GM12878 (cell line): ENCODE results near the gene MGAT3. TPM values are rescaled to one million over a fixed set of nuclear protein-coding genes. Genes with fewer than 3 reads are reported as not detected.

Source experiments
- ATAC-seq: fragments of 200-7000 bp; cut with Tn5 transposase; 3 replicates; pipeline ENCODE4 v1.9.1; 2020; ENCODE audit warnings: mild to moderate bottlenecking, moderate library complexity
- BruUV-seq: library from RNA; stranded (reverse); fragments of 400-500 nt; replicated peaks from 2 replicates; lab custom pipeline; 2021; lab: Mats Ljungman, UMichigan
- CTCF ChIA-PET: fragments of 300-600 bp; sonication (Branson Sonifier 250); formaldehyde crosslinking; extraction: SDS; loops from one replicate; lab custom pipeline; 2021; ENCODE audit warnings: inconsistent platforms; lab: Yijun Ruan, JAX
- POLR2A ChIA-PET: fragments of 350-600 bp; formaldehyde crosslinking; extraction: SDS; loops from one replicate; lab custom pipeline; 2021; ENCODE audit warnings: inconsistent platforms; lab: Charles Lee
- RAD21 ChIA-PET: fragments of 300-600 bp; sonication (Branson Sonifier 250); formaldehyde crosslinking; loops from one replicate; lab custom pipeline; 2023; ENCODE audit warnings: antibody characterized with exemption; ENCODE audit not compliant: unreplicated experiment; lab: Charles Lee
- SMC1A ChIA-PET: fragments of 300-600 bp; sonication (Branson Sonifier 250); formaldehyde crosslinking; loops from one replicate; lab custom pipeline; 2023; ENCODE audit not compliant: unreplicated experiment, uncharacterized antibody; lab: Charles Lee
- DNase-seq: peaks from one replicate; pipeline ENCODE4 v3.0.0-alpha.2; 2011; ENCODE audit warnings: low read depth, low spot score
- FAIRE-seq: peaks from 3 replicates; lab custom pipeline; 2011; peaks lifted over from hg19 to GRCh38; lab: Jason Lieb, UNC
- H2AFZ ChIP-seq: 2 replicates; pipeline ENCODE4 v1.6.0; 2011; ENCODE audit warnings: low read depth, low read length, control low read depth; ENCODE audit not compliant: control insufficient read depth
- H3K27ac ChIP-seq: 2 replicates; pipeline ENCODE4 v1.5.1; 2011; ENCODE audit warnings: control low read depth; ENCODE audit not compliant: control insufficient read depth, insufficient read depth
- H3K27me3 ChIP-seq, 2 experiments: replicated peaks in 1 of 2; 2 replicates each; pipeline versions ENCODE4 v1.6.0 to v1.6.1; 2011; ENCODE audit warnings: low read length in 1 of 2; ENCODE audit not compliant: control insufficient read depth in 2 of 2, insufficient read depth in 2 of 2
- H3K36me3 ChIP-seq, 2 experiments: 2 replicates each; pipeline ENCODE4 v1.5.1; 2011; ENCODE audit warnings: low read length in 1 of 2; ENCODE audit not compliant: control insufficient read depth in 2 of 2, insufficient read depth in 2 of 2
- H3K4me1 ChIP-seq: 2 replicates; pipeline ENCODE4 v1.6.1; 2011; ENCODE audit warnings: mild to moderate bottlenecking, low read length, moderate library complexity, mixed read lengths; ENCODE audit not compliant: control insufficient read depth, insufficient read depth
- H3K4me2 ChIP-seq: 2 replicates; pipeline ENCODE4 v1.6.0; 2011; ENCODE audit warnings: control low read depth; ENCODE audit not compliant: control insufficient read depth, insufficient read depth
- H3K4me3 ChIP-seq: fragments of 200-600 bp; sonication (generic); 2 replicates; pipeline ENCODE4 v1.5.1; 2016
- H3K79me2 ChIP-seq: 2 replicates; pipeline ENCODE4 v1.6.0; 2011; ENCODE audit warnings: low read length; ENCODE audit not compliant: control insufficient read depth, insufficient read depth
- H3K9ac ChIP-seq: 2 replicates; pipeline ENCODE4 v1.8.0; 2011; ENCODE audit warnings: low read length, control low read depth, mixed read lengths; ENCODE audit not compliant: control insufficient read depth, insufficient read depth
- H3K9me3 ChIP-seq: replicated peaks from 3 replicates; pipeline ENCODE4 v1.5.1; 2011; ENCODE audit warnings: mild to moderate bottlenecking, low read length; ENCODE audit not compliant: control insufficient read depth, insufficient read depth
- H4K20me1 ChIP-seq: 2 replicates; pipeline ENCODE4 v1.6.0; 2011; ENCODE audit not compliant: control insufficient read depth, insufficient read depth
- BCL11A ChIP-seq: IDR thresholded peaks from 2 replicates; pipeline ENCODE4 v1.6.1; 2011; ENCODE audit warnings: low read depth, low read length
- DPF2 ChIP-seq: fragments of 450-650 bp; IDR thresholded peaks from 2 replicates; pipeline ENCODE4 v1.6.1; 2017; ENCODE audit warnings: mild to moderate bottlenecking
- FOXK2 ChIP-seq: fragments of 450-650 bp; IDR thresholded peaks from 2 replicates; pipeline ENCODE4 v1.6.1; 2017; ENCODE audit warnings: mild to moderate bottlenecking, moderate library complexity
- LARP7 ChIP-seq: fragments of 450-650 bp; IDR thresholded peaks from 2 replicates; pipeline ENCODE4 v1.6.1; 2017; ENCODE audit warnings: mild to moderate bottlenecking
- NFYB ChIP-seq: IDR thresholded peaks from 2 replicates; pipeline ENCODE4 v1.6.1; 2011; ENCODE audit warnings: low read depth, mild to moderate bottlenecking, low read length, improper control_type of control experiment, moderate library complexity; ENCODE audit not compliant: insufficient read depth
- TARDBP ChIP-seq: IDR thresholded peaks from 2 replicates; pipeline ENCODE4 v1.6.1; 2016; ENCODE audit warnings: borderline replicate concordance
- TCF12 ChIP-seq: IDR thresholded peaks from 2 replicates; pipeline ENCODE4 v1.6.1; 2011; ENCODE audit warnings: low read depth, mild to moderate bottlenecking, low read length
- WGBS: methylation state at CpG from one replicate; pipeline ENCODE4 v1.1.6; 2016; ENCODE audit warnings: low lambda C conversion rate; ENCODE audit not compliant: insufficient replicate concordance, insufficient coverage; ENCODE audit errors: missing lambda C conversion rate; 5-methylcytosine and 5-hydroxymethylcytosine counted together
- in situ Hi-C: fragments of 300-500 bp; cut with MboI; formaldehyde crosslinking; loops from 9 replicates; pipeline ENCODE4 v1.14.3; 2018; ENCODE audit warnings: mixed read lengths
- intact Hi-C: fragments of 100-400 bp; cut with micrococcal nuclease; formaldehyde crosslinking; loops from one replicate; pipeline ENCODE4 v1.14.2; 2022; ENCODE audit not compliant: unreplicated experiment
- polyA plus RNA-seq, 11 experiments: library from polyadenylated mRNA; depleted of rRNA in 4 of 11; unstranded in 6 of 11; stranded (reverse) in 5 of 11; fragments of >200 nt; fragmentation: Nextera tagmentation in 4 of 11; fragmentation: Illumina TruSeq in 1 of 11; extraction: Ambion mirVana in 4 of 11; extraction: Trizol in 1 of 11; gene quantifications; 1 replicate in 1 of 11; 2 replicates in 10 of 11; pipeline versions ENCODE4 v1.2.1 to v1.2.3, GENCODE V29; 2011 to 2016; ENCODE audit warnings: inconsistent platforms in 2 of 11, missing spikeins in 2 of 11, low read depth in 1 of 11
- total RNA-seq, 4 experiments: library from RNA; depleted of rRNA in 3 of 4; stranded (reverse); fragments of >200 nt in 3 of 4; fragmentation: Illumina TruSeq in 1 of 4; extraction: Trizol in 1 of 4; gene quantifications; 2 replicates each; pipeline versions ENCODE4 v1.2.1 to v1.2.3, GENCODE V29; 2013 to 2021
- TF ChIP-seq, protein P1 (sequence below): fragments of 450-650 bp; IDR thresholded peaks from 2 replicates; pipeline ENCODE4 v1.6.1; 2018; ENCODE audit warnings: borderline replicate concordance, mild to moderate bottlenecking; ENCODE audit not compliant: partially characterized antibody
- TF ChIP-seq, protein P2 (sequence below): fragments of 450-650 bp; formaldehyde crosslinking; IDR thresholded peaks from 2 replicates; pipeline ENCODE4 v1.5.0; 2022; ENCODE audit warnings: mild to moderate bottlenecking, missing genetic modification characterization
- TF ChIP-seq, protein P3 (sequence below): fragments of 450-650 bp; IDR thresholded peaks from 2 replicates; pipeline ENCODE4 v1.6.1; 2017; ENCODE audit warnings: mild to moderate bottlenecking

Gene MGAT3
- total and polyA plus RNA-seq, 10 of the 15 experiments (the other 5 are each of a cell fraction or from before 2014, with no cell fraction given) = 0.32 to 40.2 (median 11.9) TPM

DNA sequence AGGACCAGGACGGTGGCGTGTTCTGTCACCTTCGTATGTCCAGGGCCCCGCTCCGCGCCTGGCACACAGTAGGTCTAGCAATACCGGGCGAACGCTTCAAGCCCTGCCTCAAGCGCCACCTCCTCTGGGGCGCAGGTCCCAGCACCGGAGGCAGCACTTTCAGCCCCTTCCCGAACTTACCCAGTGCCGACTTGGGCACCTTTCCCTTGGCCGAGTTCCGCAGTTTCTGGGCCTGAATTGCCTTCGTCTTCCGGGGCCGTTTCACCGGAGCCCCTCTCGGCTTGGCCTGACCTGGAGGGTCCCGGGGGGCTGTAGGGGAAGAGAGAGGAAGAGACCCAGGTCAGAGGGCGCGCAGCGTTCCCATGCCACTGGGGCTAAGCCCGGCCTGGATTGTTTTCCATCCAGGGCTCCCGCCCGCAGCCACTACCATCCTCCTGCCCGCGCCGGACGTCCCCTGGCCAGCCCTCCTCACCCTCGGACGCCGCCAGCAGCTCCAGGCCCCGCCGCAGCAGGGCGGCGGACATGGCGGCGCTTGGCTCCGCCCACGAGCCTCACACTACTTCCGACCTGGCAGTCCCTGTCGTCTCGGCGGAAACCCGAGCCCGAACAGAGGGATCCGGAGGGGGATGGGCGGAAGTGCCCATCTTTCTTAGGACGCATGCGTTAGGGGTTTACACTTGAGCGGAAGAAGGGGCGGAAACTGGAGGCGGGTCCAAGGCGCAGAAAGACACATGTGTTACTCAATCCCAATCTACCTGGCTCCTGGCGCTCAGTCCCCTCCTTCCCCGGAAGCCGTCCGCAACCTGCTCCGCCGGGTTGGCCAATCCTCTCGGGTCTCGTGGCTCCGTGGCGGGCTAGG is 75.6 kb downstream of the MGAT3 start, which contains the start of gene RPS19BP1:
Gene RPS19BP1, minus strand, starts transcription at position 534 of the 859 bp plus-strand sequence. Its CDS starts 10 bp downstream, at position 524.
- peak within 1 kb of the TSS; percentile 100 for H3K4me2 ChIP-seq
- peak within 1 kb of the TSS; percentile 82 for H2AFZ ChIP-seq
- peak within 1 kb of the TSS; percentile 96 for H3K27ac ChIP-seq
- H3K36me3 ChIP-seq = peaks cover 0 to 5% of the 10 kb centered on the region in 2 experiments; a peak in 1 of 4 replicates
- POLR2A ChIA-PET = interaction anchor here (0.5 to 2.4 kb wide), 4 partner anchors 12 to 512 kb away, joined by 3 to 9 read pairs (median 6); partner anchors contain the start of gene ATF4
- WGBS = 1% methylated on average over 67 of the region's 67 CpGs
- ATAC-seq = peak; percentile 80
- H3K4me1 ChIP-seq = peaks cover 34% of the 10 kb centered on the region
- DNase-seq = peak; percentile 100
- FAIRE-seq = peak; percentile 94
- RAD21 ChIA-PET = interaction anchor here (4.7 to 5.5 kb wide), 2 partner anchors 13 to 492 kb away, joined by 44 to 48 read pairs; partner anchors contain the start of gene ATF4
- peak within 1 kb of the TSS; percentile 99 for H3K4me3 ChIP-seq
- H4K20me1 ChIP-seq = no peaks in the 10 kb centered on the region
- SMC1A ChIA-PET = interaction anchor here (1.0 to 6.2 kb wide), 7 partner anchors 13 to 815 kb away, joined by 3 to 31 read pairs (median 3); partner anchors contain the start of genes ATF4 and TAB1
- CTCF ChIA-PET = interaction anchor here (0.6 to 17.8 kb wide), 7 partner anchors 13 to 512 kb away, joined by 3 to 372 read pairs (median 6); partner anchors contain the start of genes ATF4, MIEF1 and RPL3
- H3K9me3 ChIP-seq = no peaks in the 10 kb centered on the region
- intact Hi-C loops = loop anchor here (2.0 to 5.0 kb wide), 2 partner anchors 30 to 815 kb away; partner anchors contain the start of genes ADSL and MIEF1
- H3K27me3 ChIP-seq = no peaks in the 10 kb centered on the region
- no TSS peak for BruUV-seq
- in situ Hi-C loops = no loop called here
- peak within 1 kb of the TSS; percentile 99 for H3K9ac ChIP-seq
- peaks cover 47% of the 10 kb centered on the region for H3K79me2 ChIP-seq
- TF ChIP-seq TARDBP (no peak; the same call in 1 of the 2 replicates), LARP7 (peak; percentile 86), BCL11A (no peak), TCF12 (peak; percentile 46; the same call in 1 of the 2 replicates), NFYB (peak; percentile 88), DPF2 (peak; percentile 91), FOXK2 (peak; percentile 71)
- TF ChIP-seq, protein P1, sequence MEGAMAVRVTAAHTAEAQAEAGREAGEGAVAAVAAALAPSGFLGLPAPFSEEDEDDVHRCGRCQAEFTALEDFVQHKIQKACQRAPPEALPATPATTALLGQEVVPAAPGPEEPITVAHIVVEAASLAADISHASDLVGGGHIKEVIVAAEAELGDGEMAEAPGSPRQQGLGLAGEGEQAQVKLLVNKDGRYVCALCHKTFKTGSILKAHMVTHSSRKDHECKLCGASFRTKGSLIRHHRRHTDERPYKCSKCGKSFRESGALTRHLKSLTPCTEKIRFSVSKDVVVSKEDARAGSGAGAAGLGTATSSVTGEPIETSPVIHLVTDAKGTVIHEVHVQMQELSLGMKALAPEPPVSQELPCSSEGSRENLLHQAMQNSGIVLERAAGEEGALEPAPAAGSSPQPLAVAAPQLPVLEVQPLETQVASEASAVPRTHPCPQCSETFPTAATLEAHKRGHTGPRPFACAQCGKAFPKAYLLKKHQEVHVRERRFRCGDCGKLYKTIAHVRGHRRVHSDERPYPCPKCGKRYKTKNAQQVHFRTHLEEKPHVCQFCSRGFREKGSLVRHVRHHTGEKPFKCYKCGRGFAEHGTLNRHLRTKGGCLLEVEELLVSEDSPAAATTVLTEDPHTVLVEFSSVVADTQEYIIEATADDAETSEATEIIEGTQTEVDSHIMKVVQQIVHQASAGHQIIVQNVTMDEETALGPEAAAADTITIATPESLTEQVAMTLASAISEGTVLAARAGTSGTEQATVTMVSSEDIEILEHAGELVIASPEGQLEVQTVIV = peak; percentile 83
- TF ChIP-seq, protein P2, sequence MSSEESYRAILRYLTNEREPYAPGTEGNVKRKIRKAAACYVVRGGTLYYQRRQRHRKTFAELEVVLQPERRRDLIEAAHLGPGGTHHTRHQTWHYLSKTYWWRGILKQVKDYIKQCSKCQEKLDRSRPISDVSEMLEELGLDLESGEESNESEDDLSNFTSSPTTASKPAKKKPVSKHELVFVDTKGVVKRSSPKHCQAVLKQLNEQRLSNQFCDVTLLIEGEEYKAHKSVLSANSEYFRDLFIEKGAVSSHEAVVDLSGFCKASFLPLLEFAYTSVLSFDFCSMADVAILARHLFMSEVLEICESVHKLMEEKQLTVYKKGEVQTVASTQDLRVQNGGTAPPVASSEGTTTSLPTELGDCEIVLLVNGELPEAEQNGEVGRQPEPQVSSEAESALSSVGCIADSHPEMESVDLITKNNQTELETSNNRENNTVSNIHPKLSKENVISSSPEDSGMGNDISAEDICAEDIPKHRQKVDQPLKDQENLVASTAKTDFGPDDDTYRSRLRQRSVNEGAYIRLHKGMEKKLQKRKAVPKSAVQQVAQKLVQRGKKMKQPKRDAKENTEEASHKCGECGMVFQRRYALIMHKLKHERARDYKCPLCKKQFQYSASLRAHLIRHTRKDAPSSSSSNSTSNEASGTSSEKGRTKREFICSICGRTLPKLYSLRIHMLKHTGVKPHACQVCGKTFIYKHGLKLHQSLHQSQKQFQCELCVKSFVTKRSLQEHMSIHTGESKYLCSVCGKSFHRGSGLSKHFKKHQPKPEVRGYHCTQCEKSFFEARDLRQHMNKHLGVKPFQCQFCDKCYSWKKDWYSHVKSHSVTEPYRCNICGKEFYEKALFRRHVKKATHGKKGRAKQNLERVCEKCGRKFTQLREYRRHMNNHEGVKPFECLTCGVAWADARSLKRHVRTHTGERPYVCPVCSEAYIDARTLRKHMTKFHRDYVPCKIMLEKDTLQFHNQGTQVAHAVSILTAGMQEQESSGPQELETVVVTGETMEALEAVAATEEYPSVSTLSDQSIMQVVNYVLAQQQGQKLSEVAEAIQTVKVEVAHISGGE (CRISPR knock-in tag) = peak; percentile 76
- TF ChIP-seq, protein P3, sequence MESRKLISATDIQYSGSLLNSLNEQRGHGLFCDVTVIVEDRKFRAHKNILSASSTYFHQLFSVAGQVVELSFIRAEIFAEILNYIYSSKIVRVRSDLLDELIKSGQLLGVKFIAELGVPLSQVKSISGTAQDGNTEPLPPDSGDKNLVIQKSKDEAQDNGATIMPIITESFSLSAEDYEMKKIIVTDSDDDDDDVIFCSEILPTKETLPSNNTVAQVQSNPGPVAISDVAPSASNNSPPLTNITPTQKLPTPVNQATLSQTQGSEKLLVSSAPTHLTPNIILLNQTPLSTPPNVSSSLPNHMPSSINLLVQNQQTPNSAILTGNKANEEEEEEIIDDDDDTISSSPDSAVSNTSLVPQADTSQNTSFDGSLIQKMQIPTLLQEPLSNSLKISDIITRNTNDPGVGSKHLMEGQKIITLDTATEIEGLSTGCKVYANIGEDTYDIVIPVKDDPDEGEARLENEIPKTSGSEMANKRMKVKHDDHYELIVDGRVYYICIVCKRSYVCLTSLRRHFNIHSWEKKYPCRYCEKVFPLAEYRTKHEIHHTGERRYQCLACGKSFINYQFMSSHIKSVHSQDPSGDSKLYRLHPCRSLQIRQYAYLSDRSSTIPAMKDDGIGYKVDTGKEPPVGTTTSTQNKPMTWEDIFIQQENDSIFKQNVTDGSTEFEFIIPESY = no peak
